SK-N-SH treated with all-trans-retinoic acid at 6 μM for 48 hours (cell line): Measurements from ENCODE around the gene HINT2.

Experiments used
- ARNTL ChIP-seq: fragments of 450-650 bp; formaldehyde crosslinking; IDR thresholded peaks from 2 replicates; pipeline ENCODE4 v1.5.0; 2020; ENCODE audit warnings: low read depth, mild to moderate bottlenecking, moderate library complexity, borderline replicate concordance
- CSRNP3 ChIP-seq: fragments of 250-450 bp; sonication (Bioruptor Pico); IDR thresholded peaks from 2 replicates; pipeline ENCODE4 v1.5.1; 2021; ENCODE audit warnings: mild to moderate bottlenecking, moderate library complexity
- GLIS3 ChIP-seq: fragments of 250-450 bp; sonication (Bioruptor Pico); IDR thresholded peaks from 2 replicates; pipeline ENCODE4 v1.5.0; 2020; ENCODE audit warnings: mild to moderate bottlenecking, moderate library complexity
- OSR1 ChIP-seq: fragments of 250-450 bp; sonication (Bioruptor Pico); IDR thresholded peaks from 2 replicates; pipeline ENCODE4 v1.8.0; 2022; ENCODE audit warnings: moderate library complexity, mild to moderate bottlenecking, inconsistent platforms
- PATZ1 ChIP-seq: fragments of 250-450 bp; sonication (Bioruptor Pico); IDR thresholded peaks from 2 replicates; pipeline ENCODE4 v1.8.0; 2020; ENCODE audit warnings: mild to moderate bottlenecking, moderate library complexity, borderline replicate concordance
- POU6F1 ChIP-seq: fragments of 250-450 bp; sonication (Bioruptor Pico); IDR thresholded peaks from 2 replicates; pipeline ENCODE4 v1.8.0; 2021; ENCODE audit warnings: low read depth, mild to moderate bottlenecking, moderate library complexity, borderline replicate concordance
- PPARA ChIP-seq: fragments of 250-450 bp; sonication (Bioruptor Pico); IDR thresholded peaks from 2 replicates; pipeline ENCODE4 v1.5.0; 2020; ENCODE audit warnings: mild to moderate bottlenecking, borderline replicate concordance
- RARB ChIP-seq: fragments of 250-450 bp; sonication (Bioruptor Pico); IDR thresholded peaks from 2 replicates; pipeline ENCODE4 v1.8.0; 2021; ENCODE audit warnings: mild to moderate bottlenecking, moderate library complexity
- SNAI2 ChIP-seq: fragments of 250-450 bp; sonication (Bioruptor Pico); IDR thresholded peaks from 2 replicates; pipeline ENCODE4 v1.5.0; 2020; ENCODE audit warnings: mild to moderate bottlenecking, moderate library complexity
- ZFP3 ChIP-seq: fragments of 250-450 bp; sonication (Bioruptor Pico); IDR thresholded peaks from 2 replicates; pipeline ENCODE4 v1.5.0; 2020; ENCODE audit warnings: mild to moderate bottlenecking, moderate library complexity
- ZFP30 ChIP-seq: fragments of 450-650 bp; formaldehyde crosslinking; IDR thresholded peaks from 2 replicates; pipeline ENCODE4 v1.5.0; 2022; ENCODE audit warnings: mild to moderate bottlenecking, moderate library complexity
- ZNF565 ChIP-seq: fragments of 450-650 bp; formaldehyde crosslinking; conservative IDR thresholded peaks from 2 replicates; pipeline ENCODE4 v1.5.0; 2020; ENCODE audit warnings: low read depth, mild to moderate bottlenecking, moderate library complexity
- ZNF8 ChIP-seq: fragments of 450-650 bp; formaldehyde crosslinking; IDR thresholded peaks from 2 replicates; pipeline ENCODE4 v1.5.0; 2020; ENCODE audit warnings: mild to moderate bottlenecking, moderate library complexity

GRCh38 chr9:35840881-35841644 lies 26.2 kb upstream of the HINT2 start:
- TF ChIP-seq ARNTL (CRISPR knock-in tag), result no peak
- no peak for TF ChIP-seq SNAI2 (CRISPR knock-in tag)
- no peak for TF ChIP-seq PATZ1 (CRISPR knock-in tag)
- TF ChIP-seq ZFP3 (CRISPR knock-in tag), result no peak
- no peak for TF ChIP-seq ZFP30 (CRISPR knock-in tag)
- no peak for TF ChIP-seq ZNF565 (CRISPR knock-in tag)
- no peak for TF ChIP-seq RARB (CRISPR knock-in tag)
- TF ChIP-seq ZNF8 (CRISPR knock-in tag), result no peak
- TF ChIP-seq GLIS3 (CRISPR knock-in tag), result no peak
- no peak for TF ChIP-seq OSR1
- TF ChIP-seq PPARA (CRISPR knock-in tag), result no peak
- no peak for TF ChIP-seq CSRNP3 (CRISPR knock-in tag)
- no peak for TF ChIP-seq POU6F1 (CRISPR knock-in tag)
